GM18511 (cell line): ENCODE measurements around the gene ARPC2.
"Not testable (repeated sequence)": the region's sequence is repeated elsewhere in the genome, so short reads cannot be mapped to it uniquely, and the experiment has no call there.

ENCODE experiments used
- ATAC-seq: cut with Tn5 transposase; IDR thresholded peaks from one replicate; pipeline ENCODE4 v1.9.1; 2021; ENCODE audit warnings: mild to moderate bottlenecking, moderate library complexity; ENCODE audit not compliant: unreplicated experiment

ARPC2 gene

DNA sequence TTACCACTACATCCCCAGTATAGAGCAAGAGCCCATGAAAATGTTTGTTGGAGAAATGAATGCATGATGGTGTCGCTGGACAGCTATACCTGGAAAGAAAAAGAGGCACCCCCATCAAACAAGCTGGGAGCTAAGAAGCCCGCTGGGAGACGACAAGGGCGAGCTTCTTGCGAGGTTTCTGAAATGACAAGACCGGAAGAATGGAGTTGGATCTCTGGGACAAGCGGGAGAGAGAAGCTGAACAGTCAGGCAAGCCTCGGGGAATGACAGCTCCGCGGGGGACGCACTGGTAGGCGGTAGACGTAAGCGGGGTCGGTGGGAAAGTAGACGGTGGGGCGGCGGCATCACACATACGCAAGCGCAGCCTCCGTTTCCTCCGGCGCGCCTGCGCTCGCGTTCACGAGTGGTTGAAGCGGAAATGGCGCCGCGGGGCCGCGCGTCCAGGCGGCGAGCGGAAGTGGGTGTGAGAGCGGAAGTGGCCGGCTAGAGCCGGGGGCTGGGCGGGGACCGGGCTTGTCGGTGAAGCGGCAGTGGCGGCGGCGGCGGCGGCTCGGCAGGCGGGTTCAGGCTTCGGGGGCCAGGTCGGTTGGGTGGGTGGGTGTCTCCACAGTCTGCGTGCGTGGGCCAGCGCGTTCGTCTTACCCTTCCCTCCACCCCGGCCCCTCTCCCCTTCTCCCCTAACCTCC, at the start of gene ARPC2:
ARPC2 (plus strand) TSS at position 516 of the 686 bp plus-strand sequence. CDS start 282 bp downstream, outside the sequence.
- ATAC-seq, result peak; percentile 72

DNA sequence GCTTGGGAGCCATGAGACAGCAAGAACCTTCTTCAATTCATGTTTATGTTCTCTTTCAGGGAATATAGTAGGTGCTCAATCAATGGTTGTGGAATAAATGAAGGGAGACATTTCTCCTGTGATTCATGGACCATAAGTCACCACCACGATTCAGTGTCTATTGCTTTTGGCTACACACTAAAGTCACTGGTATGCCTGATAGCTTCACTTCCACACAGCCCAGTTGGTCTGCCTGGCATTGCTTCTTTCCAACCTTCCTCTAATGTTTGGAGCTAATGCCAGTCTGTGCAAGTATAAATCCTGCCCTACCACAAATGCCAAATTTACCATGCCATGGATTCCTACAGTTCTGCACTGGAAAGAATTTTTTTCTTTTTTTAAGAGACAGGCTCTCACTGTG, 49.0 kb upstream of the ARPC2 start:
- ATAC-seq, result no peak

DNA sequence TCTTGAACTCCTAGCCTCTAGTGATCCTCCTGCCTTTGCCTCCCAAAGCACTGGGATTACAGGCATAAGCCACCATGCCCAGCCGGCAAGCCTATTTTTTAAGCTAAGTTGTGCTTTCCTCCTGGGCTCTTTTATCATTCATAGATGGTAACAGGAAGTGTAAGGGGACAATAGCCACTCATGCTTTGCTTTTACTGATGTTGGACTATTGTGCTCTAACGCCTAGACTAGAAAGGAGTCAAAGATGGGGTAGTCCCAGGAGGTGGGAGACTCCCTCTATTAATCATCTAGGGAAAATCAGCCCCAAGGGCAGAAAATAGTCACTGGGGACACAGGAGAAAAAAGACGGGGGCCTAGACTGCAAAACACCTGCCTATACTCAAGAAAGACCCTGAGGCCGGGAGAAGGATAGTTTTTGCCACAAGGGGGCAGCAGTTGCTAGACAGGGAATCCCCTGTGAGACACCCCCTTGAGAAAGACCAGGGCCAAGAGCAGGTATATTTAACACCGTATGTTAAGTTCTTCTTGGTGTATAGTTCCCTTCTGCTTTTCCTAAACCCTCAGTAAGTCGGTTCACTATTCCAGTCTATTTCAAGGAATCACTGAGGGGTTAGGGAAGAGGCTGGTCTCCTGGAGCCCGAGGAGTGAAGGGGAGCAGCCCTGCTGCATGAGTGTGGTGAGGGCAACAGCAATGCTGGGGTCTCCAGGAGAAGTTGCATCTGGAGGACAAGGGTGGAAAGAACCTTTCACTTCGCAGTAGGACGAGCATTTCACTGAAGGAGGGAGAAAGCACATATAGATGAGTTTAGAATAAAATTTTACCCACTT, 48.1 kb upstream of the ARPC2 start:
- peak; percentile 65 for ATAC-seq

DNA sequence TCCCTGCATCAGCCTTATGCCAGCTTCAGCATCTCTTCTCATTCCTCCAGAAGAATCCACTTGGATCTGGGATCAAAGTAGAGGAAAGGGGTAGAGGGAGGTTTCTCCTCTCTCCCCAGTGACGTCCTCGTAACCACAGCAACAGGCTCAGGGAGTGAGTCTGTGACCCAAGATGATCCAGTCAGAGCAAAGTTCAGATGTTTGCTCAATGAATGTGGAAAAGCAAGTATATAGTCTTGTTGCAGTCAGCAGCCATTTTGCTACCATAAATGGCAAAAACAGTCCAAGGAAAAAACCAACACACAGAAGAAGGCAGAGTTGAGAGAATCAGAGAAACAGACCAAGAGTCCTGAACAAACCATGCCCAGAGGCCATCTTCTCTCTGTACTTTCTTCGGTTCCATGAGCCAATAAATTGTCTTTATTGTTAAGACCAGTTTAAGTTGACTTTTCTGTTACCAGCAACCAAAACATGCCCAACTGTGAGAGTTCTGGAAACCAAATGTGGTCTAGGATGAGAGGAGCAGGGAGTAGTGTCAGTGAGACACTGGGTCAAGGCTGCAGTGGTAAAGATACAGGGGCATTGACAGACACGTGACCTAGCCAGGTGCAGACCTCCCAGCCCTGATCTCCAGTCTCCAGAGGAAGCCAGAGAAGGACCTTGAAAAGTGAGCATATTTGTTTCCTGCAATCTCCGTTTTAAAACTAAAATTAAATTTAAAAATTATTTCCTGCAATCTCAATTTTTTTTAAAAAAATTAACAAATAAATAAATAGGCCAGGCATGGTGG, 47.0 kb upstream of the ARPC2 start:
- ATAC-seq, result no peak

DNA sequence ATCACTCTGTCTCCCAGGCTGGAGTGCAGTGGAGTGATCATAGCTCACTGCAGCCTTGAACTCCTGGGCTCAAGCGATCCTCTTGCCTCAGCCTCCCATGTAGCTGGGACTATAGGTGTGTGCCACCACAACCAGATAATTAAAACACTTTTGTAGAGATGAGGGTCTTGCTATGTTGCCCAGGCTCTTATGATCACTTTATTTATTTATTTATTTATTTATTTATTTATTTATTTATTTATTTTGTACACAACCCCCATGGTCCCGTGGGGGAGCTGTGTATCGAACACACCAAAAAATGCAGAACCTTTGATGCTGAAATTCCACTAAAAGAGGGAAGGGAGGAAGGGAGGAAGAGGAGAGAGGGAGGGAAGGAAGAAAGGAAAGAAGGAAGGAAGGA, 45.2 kb upstream of the ARPC2 start:
- not testable (repeated sequence) for ATAC-seq

DNA sequence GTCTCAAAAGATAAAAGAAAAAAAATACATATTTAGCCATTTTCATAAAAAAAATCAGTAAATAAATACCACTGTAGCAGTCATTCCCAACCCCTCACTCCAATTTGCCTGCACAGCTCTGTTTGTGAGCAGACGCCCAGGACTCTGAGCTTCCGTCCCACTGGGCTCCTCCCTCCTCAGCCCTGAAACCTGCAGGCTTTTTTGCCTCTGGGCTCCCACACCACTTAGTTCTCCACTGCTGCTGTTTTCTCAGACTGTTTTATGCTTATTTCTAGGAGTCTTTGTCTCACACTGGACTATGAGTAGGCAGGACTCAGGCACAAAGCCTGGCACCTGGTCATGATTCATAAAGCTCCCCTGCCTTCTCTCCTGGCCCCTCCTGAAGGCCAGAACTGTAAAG, 44.1 kb upstream of the ARPC2 start:
- no peak for ATAC-seq

DNA sequence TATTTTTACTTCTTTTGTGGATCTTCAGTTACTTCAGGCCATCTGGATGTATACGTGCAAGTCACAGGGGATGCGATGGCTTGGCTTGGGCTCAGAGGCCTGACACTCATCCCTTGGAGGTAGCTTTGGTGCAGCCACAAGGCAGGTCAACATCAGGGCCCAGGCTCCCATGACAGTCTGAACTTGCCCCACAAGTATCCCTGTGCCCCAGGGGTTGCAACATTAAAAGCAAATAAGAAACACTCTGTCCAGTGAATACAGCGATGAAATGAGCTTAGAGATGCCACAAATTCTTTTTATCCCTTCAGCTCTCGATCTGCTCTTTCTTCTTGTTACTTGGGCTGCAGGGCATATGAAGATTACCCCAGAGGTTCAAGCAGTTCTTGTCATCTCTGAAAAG, 37.2 kb upstream of the ARPC2 start:
- ATAC-seq, result no peak

DNA sequence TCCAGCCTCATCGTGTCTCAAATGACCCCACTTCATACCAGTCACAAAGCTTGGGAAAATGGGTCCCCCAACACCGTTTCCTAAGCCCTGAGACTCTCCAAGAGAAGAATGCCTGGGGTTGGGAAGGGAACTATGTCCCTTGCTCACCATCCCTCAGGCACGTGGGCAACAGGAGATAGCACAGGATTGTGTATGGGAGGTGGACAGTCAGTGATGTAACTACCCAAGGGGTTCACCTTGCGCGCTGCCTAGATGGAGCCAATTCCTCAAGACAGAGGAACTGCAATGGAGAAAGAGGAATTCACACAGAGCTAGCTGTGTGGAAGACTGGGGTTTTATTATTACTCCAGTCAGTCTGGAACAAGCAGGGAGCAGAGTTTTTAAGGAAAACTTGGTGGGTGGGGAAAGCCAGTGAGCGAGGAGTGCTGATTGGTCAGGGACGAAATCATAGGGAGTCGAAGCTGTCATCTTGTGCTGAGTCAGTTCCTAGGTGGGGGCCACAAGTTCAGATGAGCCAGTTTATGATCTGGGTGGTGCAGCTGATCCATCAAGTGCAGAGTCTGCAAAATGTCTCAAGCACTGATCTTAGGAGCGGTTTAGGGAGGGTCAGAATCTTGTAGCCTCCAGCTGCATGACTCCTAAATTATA, 36.4 kb upstream of the ARPC2 start:
- no peak for ATAC-seq

DNA sequence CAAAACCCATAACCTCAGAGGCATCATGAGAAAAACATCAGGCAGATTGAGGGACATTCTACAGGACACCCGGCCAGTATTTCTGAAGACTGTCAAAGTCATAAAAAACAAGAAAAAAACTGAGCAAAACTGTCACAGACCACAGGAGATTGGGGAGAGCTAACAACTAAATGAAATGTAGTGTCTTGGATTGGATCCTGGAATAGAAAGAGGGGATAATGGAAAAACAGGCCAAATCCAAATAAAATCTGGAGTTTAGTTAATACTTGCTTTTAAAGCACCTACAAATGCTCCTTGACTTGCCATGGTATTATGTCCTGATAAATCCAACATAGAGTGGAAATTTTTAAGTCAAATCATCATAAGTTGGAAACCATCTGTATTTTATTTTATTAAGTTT, 32.7 kb upstream of the ARPC2 start:
- no peak for ATAC-seq

DNA sequence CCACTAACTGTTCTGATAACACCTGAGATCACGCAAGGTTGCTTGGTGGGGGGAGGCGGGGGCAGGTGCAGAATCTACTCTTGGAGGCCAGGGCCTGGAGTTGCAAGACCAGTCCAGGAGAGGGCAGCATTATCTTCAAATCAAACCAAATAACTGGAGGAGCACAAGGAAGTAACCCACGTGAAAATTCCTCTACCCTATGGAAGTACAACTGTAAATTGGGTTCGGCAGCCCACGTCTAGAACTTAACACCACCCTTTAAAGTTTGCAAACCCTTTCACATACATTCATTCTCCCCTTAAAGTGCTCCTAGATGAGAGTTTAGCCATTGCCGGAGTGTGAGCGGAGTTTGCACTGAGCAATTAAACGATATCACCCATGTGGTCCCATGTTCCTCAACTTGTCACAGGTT, 30.6 kb upstream of the ARPC2 start:
- ATAC-seq, result no peak

DNA sequence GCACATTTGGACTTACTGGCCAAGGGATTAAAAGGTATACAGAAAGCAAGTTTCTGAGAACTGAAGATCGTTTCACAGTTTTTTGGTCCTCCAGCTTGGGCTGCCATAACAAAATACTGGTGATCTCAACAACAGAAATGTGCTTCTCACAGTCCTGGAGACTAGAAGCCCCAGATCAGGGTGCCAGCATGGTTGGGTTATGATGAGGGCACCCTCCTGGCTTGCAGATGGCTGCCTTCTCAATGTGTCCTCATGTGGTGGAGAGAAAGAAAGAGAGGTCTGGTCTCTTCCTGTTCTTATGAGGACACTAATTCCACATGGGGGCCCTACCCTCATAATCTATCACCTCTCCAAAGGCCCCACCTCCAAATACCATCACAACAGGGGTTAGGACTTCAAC, 30.1 kb upstream of the ARPC2 start:
- no peak for ATAC-seq

DNA sequence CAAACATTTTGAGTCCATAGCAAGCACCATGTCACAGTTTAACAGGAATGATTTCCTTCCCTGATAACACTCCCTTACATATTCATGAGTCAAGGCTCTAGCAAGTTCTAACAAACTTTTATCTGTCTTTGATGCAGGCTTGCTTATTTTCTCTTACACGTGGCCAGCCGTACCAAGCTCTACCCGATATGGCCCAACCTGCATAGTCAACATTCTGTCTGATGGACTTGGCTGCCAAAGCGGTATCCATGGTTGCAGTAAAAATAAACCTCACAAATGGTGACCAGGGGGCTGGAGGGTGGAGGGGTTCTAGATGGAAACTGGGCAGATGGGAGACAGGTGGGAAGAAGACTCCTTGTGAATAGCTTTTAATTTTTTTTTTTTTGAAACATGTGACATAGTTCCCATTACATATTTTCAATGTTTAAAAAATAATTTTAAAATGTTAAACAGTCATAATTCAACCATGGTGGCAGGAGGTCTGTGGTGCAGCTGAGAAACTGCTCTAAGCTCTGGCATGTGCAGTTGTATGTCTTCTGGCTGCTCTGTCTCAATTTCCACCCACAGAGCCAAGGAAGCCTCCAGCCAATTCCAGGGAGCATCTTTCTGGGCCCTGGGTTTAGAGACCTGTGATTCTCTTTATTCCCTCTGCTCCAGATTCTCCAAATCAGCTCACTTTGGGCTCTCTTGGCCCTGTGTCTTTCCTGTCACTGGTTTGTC, 29.5 kb upstream of the ARPC2 start:
- ATAC-seq, result no peak

DNA sequence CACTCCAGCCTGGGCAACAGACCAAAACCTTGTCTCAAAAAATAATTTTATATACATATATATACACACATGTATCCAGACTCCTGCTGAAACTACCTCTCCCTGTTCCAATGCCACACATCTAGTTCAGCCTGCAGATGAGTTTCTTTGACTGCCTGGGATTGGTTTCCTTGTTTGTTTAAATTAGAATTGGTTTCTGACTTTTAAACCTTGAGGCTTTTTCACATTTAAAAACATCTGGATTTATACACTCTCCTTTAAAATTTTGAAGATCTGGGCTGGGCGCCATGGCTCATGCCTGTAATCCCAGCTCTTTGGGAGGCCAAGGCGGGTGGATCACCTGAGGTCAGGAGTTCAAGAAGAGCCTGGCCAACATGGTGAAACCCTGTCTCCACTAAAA, 28.5 kb upstream of the ARPC2 start:
- no peak for ATAC-seq

DNA sequence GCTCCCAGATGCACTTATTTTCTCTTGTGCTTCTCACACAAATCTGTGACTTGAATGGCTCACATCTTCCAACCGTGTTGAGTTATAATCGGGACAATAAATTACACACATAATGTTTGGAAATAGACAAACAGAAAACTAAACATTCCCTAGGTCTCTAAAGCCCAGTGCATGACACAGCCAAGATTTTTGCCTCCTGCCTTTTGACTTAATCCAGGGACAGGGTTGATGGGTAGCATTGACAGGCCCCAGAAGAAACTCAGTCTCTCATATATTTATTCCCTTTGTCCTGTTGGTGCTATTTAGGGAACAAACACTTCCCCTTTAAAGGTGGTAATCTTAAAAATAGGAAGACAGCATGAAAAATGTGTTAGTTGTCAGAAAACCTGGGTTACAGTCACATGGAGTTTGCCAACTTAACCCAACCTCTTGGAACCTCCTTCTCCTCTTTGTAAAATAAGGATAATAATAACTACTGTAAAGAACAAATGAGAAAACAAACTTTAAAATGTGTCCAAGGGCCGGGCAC, 24.0 kb upstream of the ARPC2 start:
- ATAC-seq, result no peak

DNA sequence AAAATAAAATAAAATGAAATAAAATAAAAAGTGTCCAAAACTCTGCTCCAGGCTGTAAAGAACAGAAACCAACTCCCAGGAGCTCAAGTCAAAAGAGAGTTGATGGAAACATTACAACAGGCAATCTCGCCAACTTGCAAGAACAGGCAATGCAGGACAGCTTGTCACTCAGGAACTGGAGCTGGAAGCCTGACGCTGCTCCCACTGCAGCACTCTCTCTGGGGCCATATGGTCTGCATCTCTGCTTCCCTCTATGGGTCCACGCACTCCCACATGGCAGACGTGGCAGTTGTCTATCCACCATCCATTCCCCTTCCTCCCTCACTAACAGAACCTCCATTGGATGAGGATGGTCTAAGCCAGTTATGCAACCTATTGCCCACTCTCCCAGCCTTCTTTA, 23.3 kb upstream of the ARPC2 start:
- ATAC-seq, result no peak

DNA sequence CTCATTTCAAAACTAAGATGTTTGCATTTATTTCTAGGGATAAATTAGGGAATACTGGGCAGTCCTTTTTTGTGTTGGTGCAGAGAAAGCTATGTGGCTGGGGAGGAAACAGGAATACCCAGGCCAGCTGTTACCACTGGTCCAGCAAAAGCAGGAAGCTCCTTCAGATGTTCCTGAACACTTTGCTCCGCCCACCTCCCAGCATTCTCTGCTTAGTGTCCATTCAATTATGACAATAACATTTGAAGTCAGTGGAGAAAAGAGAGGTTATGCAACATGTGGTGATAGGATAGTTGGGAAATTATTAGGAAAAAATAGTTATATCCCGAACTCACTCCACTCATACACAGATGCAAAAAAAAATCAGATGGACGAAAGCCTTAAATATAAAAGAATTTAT, 22.1 kb upstream of the ARPC2 start:
- no peak for ATAC-seq

DNA sequence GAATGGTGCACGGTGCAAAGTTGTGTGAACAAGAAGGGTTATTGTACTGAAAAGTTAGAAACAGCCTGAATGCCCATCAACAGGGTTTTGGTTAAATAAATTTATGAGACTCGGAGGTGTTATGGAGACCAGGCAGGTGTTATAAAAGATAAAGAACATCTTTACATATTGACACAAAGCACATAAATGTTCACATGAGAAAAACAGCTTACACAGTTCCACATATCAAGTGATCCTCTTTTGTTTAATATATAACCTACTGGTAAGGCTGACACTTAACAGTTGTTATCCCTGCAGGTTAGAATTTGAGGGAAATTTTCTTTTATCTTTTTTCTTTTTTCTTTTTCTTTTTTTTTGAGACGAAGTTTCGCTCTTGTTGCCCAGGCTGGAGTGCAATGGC, 20.0 kb upstream of the ARPC2 start:
- ATAC-seq, result no peak

DNA sequence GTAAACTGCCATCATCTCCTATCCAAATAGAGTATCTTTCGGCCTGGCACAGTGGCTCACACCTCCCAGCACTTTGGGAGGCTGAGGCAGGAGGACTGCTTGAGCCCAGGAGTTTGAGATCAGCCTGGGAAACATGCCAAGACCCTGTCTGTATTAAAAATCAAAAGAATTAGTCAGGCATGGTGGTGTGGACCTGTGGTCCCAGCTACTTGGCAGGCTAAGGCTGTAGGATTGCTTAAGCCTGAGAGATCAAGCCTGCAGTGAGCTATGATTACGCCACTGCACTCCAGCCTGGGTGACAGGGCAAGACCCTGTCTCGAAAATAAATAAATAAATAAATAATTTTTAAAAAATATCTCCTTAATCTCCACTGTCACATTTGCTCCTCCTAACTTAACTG, 14.7 kb upstream of the ARPC2 start:
- ATAC-seq, result no peak

DNA sequence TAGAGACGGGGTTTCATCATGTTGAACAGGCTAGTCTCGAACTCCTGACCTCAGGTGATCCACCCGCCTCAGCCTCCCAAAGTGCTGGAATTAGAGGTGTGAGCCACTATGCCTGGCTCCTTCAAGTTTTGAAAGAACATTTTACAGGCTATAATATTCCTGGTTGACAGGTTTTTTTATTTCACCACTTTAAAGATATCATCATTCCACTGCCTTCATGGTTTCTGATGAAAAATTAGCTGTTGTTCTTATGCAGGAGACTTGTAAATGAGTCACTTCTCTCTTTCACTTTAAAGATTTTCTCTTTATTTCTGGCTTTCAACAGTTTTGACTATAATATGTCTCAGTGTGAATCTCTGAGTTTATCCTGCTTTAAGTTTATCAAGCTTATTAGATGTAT, 7.9 kb upstream of the ARPC2 start:
- ATAC-seq, result no peak

DNA sequence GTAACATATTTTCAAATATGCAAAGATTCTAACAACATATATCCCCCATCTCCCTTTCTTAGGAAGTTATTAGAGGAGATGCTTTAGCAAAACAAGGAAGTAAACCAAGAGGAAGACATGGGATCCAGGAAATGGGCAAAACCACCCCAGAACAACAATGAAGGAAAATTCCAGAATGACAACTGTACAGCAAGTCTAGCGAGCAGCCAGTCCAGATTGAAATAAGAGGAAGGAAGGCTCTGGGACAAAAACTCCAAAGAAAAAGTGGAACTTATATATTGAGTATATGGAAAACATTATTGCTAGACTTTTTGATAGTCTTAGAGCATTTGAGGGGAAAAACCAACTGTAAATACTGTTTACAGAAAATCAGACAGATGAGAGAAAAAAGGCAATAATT, 2.9 kb upstream of the ARPC2 start:
- no peak for ATAC-seq
